Endothelial cell (in vitro differentiated cells): Measurements from ENCODE around the gene FAM171A2. TPM values are rescaled to one million over a fixed set of nuclear protein-coding genes. Genes with fewer than 3 reads are reported as not detected.
A peak's percentile ranks its signal among the peaks of the same experiment; 100 is the strongest.

ENCODE experiments used
- DNase-seq: peaks from one replicate; pipeline ENCODE4 v3.0.0; 2021; ENCODE audit warnings: low spot score
- H3K27ac Mint-ChIP-seq: one replicate; pipeline ENCODE4 v1.8.0; 2021; ENCODE audit warnings: mixed read lengths, inconsistent platforms; ENCODE audit not compliant: unreplicated experiment
- H3K27me3 Mint-ChIP-seq: one replicate; pipeline ENCODE4 v1.8.0; 2021; ENCODE audit warnings: mild to moderate bottlenecking, moderate library complexity, mixed read lengths, inconsistent platforms; ENCODE audit not compliant: unreplicated experiment
- H3K36me3 Mint-ChIP-seq: one replicate; pipeline ENCODE4 v1.8.0; 2021; ENCODE audit warnings: mild to moderate bottlenecking, low read depth, mixed read lengths, inconsistent platforms; ENCODE audit not compliant: unreplicated experiment
- H3K4me1 Mint-ChIP-seq: one replicate; pipeline ENCODE4 v1.8.0; 2021; ENCODE audit warnings: mild to moderate bottlenecking, mixed read lengths, inconsistent platforms; ENCODE audit not compliant: unreplicated experiment
- H3K4me3 Mint-ChIP-seq: one replicate; pipeline ENCODE4 v1.8.0; 2021; ENCODE audit warnings: mild to moderate bottlenecking, mixed read lengths, inconsistent platforms; ENCODE audit not compliant: unreplicated experiment
- H3K9me3 Mint-ChIP-seq: one replicate; pipeline ENCODE4 v1.8.0; 2021; ENCODE audit warnings: mixed read lengths, inconsistent platforms; ENCODE audit not compliant: unreplicated experiment
- CTCF ChIP-seq: fragments of 200-600 bp; sonication (generic); IDR thresholded peaks from one replicate; pipeline ENCODE4 v1.5.0; 2021; ENCODE audit warnings: antibody characterized with exemption; ENCODE audit not compliant: unreplicated experiment
- total RNA-seq: library from RNA; stranded (reverse); fragmentation: NEBNext Ultra II Directional; extraction: Animal tissue kit (Norgen Biotek cat#: 25700); gene quantifications from one replicate; pipeline ENCODE4 v1.2.1, GENCODE V29; 2021; ENCODE audit not compliant: unreplicated experiment

The FAM171A2 gene
- total RNA-seq, 1 donor from 2014 or later = 53.7 TPM

GRCh38 chr17:44307387-44308186 lies 56.1 kb downstream of the FAM171A2 start:
- no peaks in the 10 kb centered on the region for H3K9me3 Mint-ChIP-seq
- no peak overlapping the region for H3K27ac Mint-ChIP-seq
- peaks cover 9% of the 10 kb centered on the region for H3K27me3 Mint-ChIP-seq
- TF ChIP-seq CTCF = no peak
- H3K4me3 Mint-ChIP-seq = peak overlapping the region; percentile 61
- H3K36me3 Mint-ChIP-seq = no peaks in the 10 kb centered on the region
- peak; percentile 46 for DNase-seq
- peaks cover 4% of the 10 kb centered on the region for H3K4me1 Mint-ChIP-seq

- peaks cover 6% of the 10 kb centered on the region for H3K27me3 Mint-ChIP-seq
- no peak overlapping the region for H3K27ac Mint-ChIP-seq
- no peak for DNase-seq
- H3K9me3 Mint-ChIP-seq = no peaks in the 10 kb centered on the region
- peaks cover 4% of the 10 kb centered on the region for H3K4me1 Mint-ChIP-seq
- TF ChIP-seq CTCF = no peak
- H3K36me3 Mint-ChIP-seq = no peaks in the 10 kb centered on the region
- H3K4me3 Mint-ChIP-seq = no peak overlapping the region
Measured at GRCh38 chr17:44304651-44305050, 59.0 kb downstream of the FAM171A2 start.

Other genes starting within 250 kb of the FAM171A2 start
- 51.4 TPM for gene HDAC5, start 240.2 kb downstream of the FAM171A2 start, total RNA-seq
- 6.1 TPM for gene HROB, start 221.9 kb downstream of the FAM171A2 start, total RNA-seq
- not detected for gene ASB16, start 193.1 kb downstream of the FAM171A2 start, total RNA-seq
- gene TMUB2, start 176.9 kb downstream of the FAM171A2 start, total RNA-seq = 39.2 TPM
- 152 TPM for gene ATXN7L3, start 164.0 kb downstream of the FAM171A2 start, total RNA-seq
- 63.8 TPM for gene UBTF, start 144.2 kb downstream of the FAM171A2 start, total RNA-seq
- not detected for gene SLC4A1, start 95.7 kb downstream of the FAM171A2 start, total RNA-seq
- gene RUNDC3A, start 55.3 kb downstream of the FAM171A2 start, total RNA-seq = 0.82 TPM
- gene SLC25A39, start 39.0 kb downstream of the FAM171A2 start, total RNA-seq = 124 TPM
- gene GRN, start 18.6 kb downstream of the FAM171A2 start, total RNA-seq = 904 TPM
- gene ITGA2B, start 25.8 kb upstream of the FAM171A2 start, total RNA-seq = 4.3 TPM
- gene GPATCH8, start 139.6 kb upstream of the FAM171A2 start, total RNA-seq = 53.3 TPM
- gene FZD2, start 193.6 kb upstream of the FAM171A2 start, total RNA-seq = 12.9 TPM